OCI-LY3 (cell line): ENCODE data around the gene IFI16.
"Not testable (repeated sequence)": the region's sequence is repeated elsewhere in the genome, so short reads cannot be mapped to it uniquely, and the experiment has no call there.

Experiments used
- H2AFZ ChIP-seq: fragments of 200-600, 300-600 bp; shearing (Covaris generic); 2 replicates; pipeline ENCODE4 v1.6.0; 2014; ENCODE audit warnings: antibody characterized with exemption, low read depth, low read length
- H3K27ac ChIP-seq: fragments of 200-600, 300-600 bp; sonication (generic); 2 replicates; pipeline ENCODE4 v1.5.1; 2014; ENCODE audit warnings: mild to moderate bottlenecking, low read length, moderate library complexity, mixed read lengths
- H3K27me3 ChIP-seq: fragments of 200-600, 300-600 bp; sonication (generic); 2 replicates; pipeline ENCODE4 v1.6.1; 2014; ENCODE audit warnings: low read depth, low read length, mixed read lengths
- H3K36me3 ChIP-seq: fragments of 200-600, 300-600 bp; sonication (generic); replicated peaks from 2 replicates; pipeline ENCODE3; 2014; ENCODE audit warnings: low read depth, low read length, mixed read lengths
- H3K4me1 ChIP-seq: fragments of 300-600, 200-600 bp; sonication (generic); 2 replicates; pipeline ENCODE4 v1.6.1; 2014; ENCODE audit warnings: low read length, mixed read lengths
- H3K4me2 ChIP-seq: fragments of 200-600, 300-600 bp; sonication (generic); 2 replicates; pipeline ENCODE4 v1.6.1; 2014; ENCODE audit warnings: low read length, mixed read lengths
- H3K4me3 ChIP-seq: fragments of 300-600, 200-600 bp; sonication (generic); 2 replicates; pipeline ENCODE4 v1.5.1; 2014; ENCODE audit warnings: antibody characterized with exemption, mild to moderate bottlenecking, low read length, moderate library complexity
- H3K79me2 ChIP-seq: fragments of 300-600, 200-600 bp; shearing (Covaris generic); 2 replicates; pipeline ENCODE4 v1.6.1; 2014; ENCODE audit warnings: mild to moderate bottlenecking, low read length, mixed read lengths
- H3K9ac ChIP-seq: fragments of 300-600, 200-600 bp; shearing (Covaris generic); 2 replicates; pipeline ENCODE4 v1.6.0; 2014; ENCODE audit warnings: mild to moderate bottlenecking, low read length, moderate library complexity
- H3K9me3 ChIP-seq: fragments of 200-600, 300-600 bp; shearing (Covaris generic); 2 replicates; pipeline ENCODE4 v1.6.1; 2014; ENCODE audit warnings: low read length, mixed read lengths; ENCODE audit not compliant: insufficient read depth
- H4K20me1 ChIP-seq: fragments of 200-600, 300-600 bp; sonication (generic); 2 replicates; pipeline ENCODE4 v1.6.1; 2016; ENCODE audit warnings: low read length, mixed read lengths; ENCODE audit not compliant: insufficient read depth
- EZH2phosphoT487 ChIP-seq: fragments of 200-600 bp; shearing (Covaris generic); IDR thresholded peaks from 2 replicates; pipeline ENCODE4 v1.6.1; 2018; ENCODE audit warnings: antibody characterized with exemption, mixed run types, low read depth
- TF ChIP-seq, protein P1 (sequence below): fragments of 200-600, 300-600 bp; sonication (generic); IDR thresholded peaks from 2 replicates; pipeline ENCODE4 v1.5.1; 2014; ENCODE audit warnings: antibody characterized with exemption, low read length, low read depth

Gene IFI16

GRCh38 chr1:159030877-159031447 is 21.3 kb downstream of the IFI16 start:
- TF ChIP-seq EZH2phosphoT487, result no peak
- TF ChIP-seq, protein P1, sequence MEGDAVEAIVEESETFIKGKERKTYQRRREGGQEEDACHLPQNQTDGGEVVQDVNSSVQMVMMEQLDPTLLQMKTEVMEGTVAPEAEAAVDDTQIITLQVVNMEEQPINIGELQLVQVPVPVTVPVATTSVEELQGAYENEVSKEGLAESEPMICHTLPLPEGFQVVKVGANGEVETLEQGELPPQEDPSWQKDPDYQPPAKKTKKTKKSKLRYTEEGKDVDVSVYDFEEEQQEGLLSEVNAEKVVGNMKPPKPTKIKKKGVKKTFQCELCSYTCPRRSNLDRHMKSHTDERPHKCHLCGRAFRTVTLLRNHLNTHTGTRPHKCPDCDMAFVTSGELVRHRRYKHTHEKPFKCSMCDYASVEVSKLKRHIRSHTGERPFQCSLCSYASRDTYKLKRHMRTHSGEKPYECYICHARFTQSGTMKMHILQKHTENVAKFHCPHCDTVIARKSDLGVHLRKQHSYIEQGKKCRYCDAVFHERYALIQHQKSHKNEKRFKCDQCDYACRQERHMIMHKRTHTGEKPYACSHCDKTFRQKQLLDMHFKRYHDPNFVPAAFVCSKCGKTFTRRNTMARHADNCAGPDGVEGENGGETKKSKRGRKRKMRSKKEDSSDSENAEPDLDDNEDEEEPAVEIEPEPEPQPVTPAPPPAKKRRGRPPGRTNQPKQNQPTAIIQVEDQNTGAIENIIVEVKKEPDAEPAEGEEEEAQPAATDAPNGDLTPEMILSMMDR, result no peak
- Histone ChIP-seq H3K9ac (no peak overlapping the region), H3K4me2 (no peak overlapping the region), H3K27ac (no peak overlapping the region), H3K9me3 (peaks cover 7% of the 10 kb centered on the region; the same call in 1 of the 2 replicates), H3K4me1 (peaks cover 17% of the 10 kb centered on the region), H3K79me2 (peaks cover 66% of the 10 kb centered on the region), H2AFZ (no peak overlapping the region), H3K36me3 (peaks cover 91% of the 10 kb centered on the region), H4K20me1 (peaks cover 13% of the 10 kb centered on the region; the same call in 1 of the 2 replicates), H3K27me3 (no peaks in the 10 kb centered on the region), H3K4me3 (no peak overlapping the region)

DNA sequence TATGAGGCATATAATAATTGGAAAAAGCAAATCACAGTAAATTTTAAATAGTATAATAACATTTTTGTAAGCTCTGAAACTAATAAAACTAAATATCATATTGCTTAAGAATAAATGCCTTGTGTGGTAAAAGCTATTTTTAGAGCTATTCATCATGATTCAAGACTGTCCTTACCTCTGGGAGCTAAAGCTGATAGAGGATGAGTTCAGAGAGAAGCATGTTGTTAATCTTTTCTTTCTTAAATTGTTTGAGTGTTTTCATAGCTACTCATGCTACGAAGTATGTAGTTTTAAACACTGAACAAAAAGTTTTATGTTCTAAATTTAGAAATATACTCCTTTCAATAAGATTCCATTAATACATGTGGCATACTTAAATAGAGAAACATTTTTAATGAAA is 30.5 kb downstream of the IFI16 start:
- Histone ChIP-seq H3K79me2 (peaks cover 46% of the 10 kb centered on the region), H3K27ac (peak overlapping the region; percentile 74), H3K4me1 (peaks cover 32% of the 10 kb centered on the region), H3K36me3 (peaks cover 59% of the 10 kb centered on the region), H2AFZ (no peak overlapping the region), H4K20me1 (no peaks in the 10 kb centered on the region), H3K9me3 (no peaks in the 10 kb centered on the region), H3K4me3 (peak overlapping the region; percentile 55), H3K27me3 (no peaks in the 10 kb centered on the region), H3K9ac (peak overlapping the region; percentile 28), H3K4me2 (peak overlapping the region; percentile 72)
- TF ChIP-seq, protein P1, result no peak
- no peak for TF ChIP-seq EZH2phosphoT487

GRCh38 chr1:159040893-159041724 is 31.4 kb downstream of the IFI16 start:
- Histone ChIP-seq H3K9ac (peak overlapping the region; percentile 28), H4K20me1 (no peaks in the 10 kb centered on the region), H3K27ac (peak overlapping the region; percentile 74), H3K9me3 (no peaks in the 10 kb centered on the region), H2AFZ (no peak overlapping the region), H3K4me2 (peak overlapping the region; percentile 72), H3K4me3 (peak overlapping the region; percentile 55), H3K36me3 (peaks cover 52% of the 10 kb centered on the region), H3K4me1 (peaks cover 32% of the 10 kb centered on the region), H3K27me3 (no peaks in the 10 kb centered on the region), H3K79me2 (peaks cover 43% of the 10 kb centered on the region)
- TF ChIP-seq, protein P1, result no peak
- no peak for TF ChIP-seq EZH2phosphoT487

DNA sequence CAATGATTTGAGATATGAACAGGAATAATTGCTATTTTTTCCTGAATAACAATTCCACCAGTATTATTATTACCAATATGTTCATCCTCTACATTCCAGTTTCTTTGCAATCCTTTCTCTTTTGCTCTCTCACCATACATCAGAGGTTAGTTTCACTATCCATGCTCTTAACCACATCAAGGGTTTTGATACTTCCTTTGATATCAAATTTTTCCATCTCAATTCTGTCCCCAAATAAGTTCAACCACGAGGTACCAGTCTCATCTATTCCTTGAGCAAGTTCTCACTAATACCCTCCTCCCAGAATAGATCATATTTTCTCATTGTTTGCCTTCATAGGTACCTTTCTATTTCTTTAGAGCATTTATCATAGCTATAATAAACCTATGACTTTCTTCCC is 36.8 kb downstream of the IFI16 start:
- H3K4me1 ChIP-seq, H3K4me3 ChIP-seq, H4K20me1 ChIP-seq, H2AFZ ChIP-seq, H3K9ac ChIP-seq, H3K4me2 ChIP-seq, H3K27me3 ChIP-seq, H3K9me3 ChIP-seq, H3K27ac ChIP-seq: not testable (repeated sequence)
- H3K79me2 ChIP-seq, result peaks cover 11% of the 10 kb centered on the region
- H3K36me3 ChIP-seq, result peaks cover 42% of the 10 kb centered on the region
